H1 (cell line): ENCODE data around the gene C3orf38. TPM values are rescaled to one million over a fixed set of nuclear protein-coding genes. Genes with fewer than 3 reads are reported as not detected.

Experiments used
- CTCF ChIA-PET: fragments of 300-600 bp; sonication (Branson Sonifier 250); formaldehyde crosslinking; loops from one replicate; lab custom pipeline; 2021; ENCODE audit not compliant: partially characterized antibody; lab: Charles Lee
- POLR2A ChIA-PET: fragments of 300-600 bp; sonication (Branson Sonifier 250); formaldehyde crosslinking; loops from one replicate; lab custom pipeline; 2021; ENCODE audit warnings: inconsistent platforms; ENCODE audit not compliant: partially characterized antibody; lab: Charles Lee
- DNase-seq, 2 experiments: peaks; one replicate each; pipeline versions ENCODE4 v3.0.0 to v3.0.0-alpha.2; 2010 to 2022; ENCODE audit warnings: low spot score in 2 of 2, low read depth in 1 of 2, mixed read lengths in 1 of 2
- FAIRE-seq: peaks from 2 replicates; lab custom pipeline; 2011; peaks lifted over from hg19 to GRCh38; lab: Jason Lieb, UNC
- H2AFZ ChIP-seq: 2 replicates; pipeline ENCODE4 v1.8.1; 2012; ENCODE audit warnings: low read length, inconsistent platforms
- H2AK5ac ChIP-seq: 2 replicates; pipeline ENCODE4 v1.6.1; 2013; ENCODE audit warnings: low read depth, low read length
- H2BK120ac ChIP-seq: replicated peaks from 2 replicates; pipeline ENCODE3; 2013; ENCODE audit warnings: low read depth, low read length, inconsistent platforms
- H2BK12ac ChIP-seq: 2 replicates; pipeline ENCODE4 v1.6.1; 2013; ENCODE audit warnings: low read depth, low read length
- H2BK15ac ChIP-seq: 2 replicates; pipeline ENCODE4 v1.6.1; 2013; ENCODE audit warnings: low read length
- H2BK20ac ChIP-seq: 2 replicates; pipeline ENCODE4 v1.6.1; 2013; ENCODE audit warnings: low read length
- H2BK5ac ChIP-seq: 2 replicates; pipeline ENCODE4 v1.6.1; 2013; ENCODE audit warnings: low read depth, low read length
- H3K14ac ChIP-seq: 2 replicates; pipeline ENCODE4 v1.6.1; 2013; ENCODE audit warnings: inconsistent platforms; ENCODE audit not compliant: insufficient read length
- H3K18ac ChIP-seq: 2 replicates; pipeline ENCODE4 v1.6.1; 2013; ENCODE audit warnings: low read length; ENCODE audit errors: extremely low read depth
- H3K23ac ChIP-seq: 2 replicates; pipeline ENCODE4 v1.6.1; 2013; ENCODE audit warnings: inconsistent platforms; ENCODE audit not compliant: insufficient read length
- H3K23me2 ChIP-seq: 2 replicates; pipeline ENCODE4 v1.6.1; 2013; ENCODE audit warnings: low read depth, low read length
- H3K27ac ChIP-seq: 2 replicates; pipeline ENCODE4 v1.6.1; 2011; ENCODE audit warnings: low read depth, low read length, inconsistent platforms
- H3K27me3 ChIP-seq, 4 experiments: replicated peaks in 1 of 4; 1 replicate in 1 of 4; 2 replicates in 3 of 4; pipeline versions ENCODE4 v1.6.1 to v1.8.1; 2011 to 2013; ENCODE audit warnings: low read length in 3 of 4, mild to moderate bottlenecking in 3 of 4, inconsistent platforms in 2 of 4, mixed read lengths in 2 of 4, moderate library complexity in 1 of 4; ENCODE audit not compliant: control insufficient read depth in 3 of 4, insufficient read depth in 3 of 4; ENCODE audit errors: extremely low read depth in 1 of 4
- H3K36me3 ChIP-seq, 4 experiments: 2 replicates each; pipeline versions ENCODE4 v1.6.1 to v1.8.1; 2011 to 2013; ENCODE audit warnings: mild to moderate bottlenecking in 4 of 4, low read length in 3 of 4, moderate library complexity in 2 of 4, control low read depth in 1 of 4, inconsistent platforms in 1 of 4; ENCODE audit not compliant: insufficient read depth in 4 of 4, control insufficient read depth in 2 of 4
- H3K4ac ChIP-seq: replicated peaks from 2 replicates; pipeline ENCODE3; 2013; ENCODE audit warnings: low read length, low read depth, mixed read lengths, inconsistent platforms; ENCODE audit not compliant: insufficient read length
- H3K4me1 ChIP-seq, 4 experiments: replicated peaks in 1 of 4; 1 replicate in 1 of 4; 2 replicates in 3 of 4; pipeline versions ENCODE4 v1.6.1 to v1.8.1; 2011 to 2013; ENCODE audit warnings: low read length in 3 of 4, inconsistent platforms in 2 of 4, mixed read lengths in 1 of 4; ENCODE audit not compliant: insufficient read depth in 4 of 4, control insufficient read depth in 3 of 4
- H3K4me2 ChIP-seq, 2 experiments: 2 replicates each; pipeline versions ENCODE4 v1.6.1 to v1.8.1; 2011 to 2013; ENCODE audit warnings: low read depth in 2 of 2, low read length in 2 of 2, control low read depth in 1 of 2, inconsistent platforms in 1 of 2, mild to moderate bottlenecking in 1 of 2; ENCODE audit not compliant: insufficient read depth in 1 of 2
- H3K4me3 ChIP-seq, 4 experiments: fragments of 200-600, 300-600 bp in 1 of 4; sonication (generic), shearing (Covaris generic), sonication (Bioruptor Twin) in 1 of 4; 2 replicates each; pipeline versions ENCODE4 v1.5.1 to v1.8.1; 2011 to 2016; ENCODE audit warnings: low read length in 4 of 4, low read depth in 3 of 4, control low read depth in 2 of 4, inconsistent platforms in 2 of 4, mild to moderate bottlenecking in 2 of 4, mixed read lengths in 1 of 4, moderate library complexity in 1 of 4; ENCODE audit not compliant: insufficient read depth in 2 of 4; ENCODE audit errors: extremely low read depth in 1 of 4
- H3K56ac ChIP-seq: replicated peaks from 2 replicates; pipeline ENCODE3; 2013; ENCODE audit warnings: low read depth, mild to moderate bottlenecking, mixed read lengths, low read length, inconsistent platforms; ENCODE audit not compliant: insufficient read length
- H3K79me1 ChIP-seq: 2 replicates; pipeline ENCODE4 v1.6.1; 2013; ENCODE audit warnings: low read depth, low read length, control low read depth
- H3K79me2 ChIP-seq, 2 experiments: 2 replicates each; pipeline versions ENCODE4 v1.6.1 to v1.8.1; 2012 to 2013; ENCODE audit warnings: low read length in 2 of 2, mild to moderate bottlenecking in 2 of 2, inconsistent platforms in 1 of 2; ENCODE audit not compliant: insufficient read depth in 2 of 2, control insufficient read depth in 1 of 2
- H3K9ac ChIP-seq, 4 experiments: replicated peaks in 1 of 4; 1 replicate in 1 of 4; 2 replicates in 3 of 4; pipeline versions ENCODE4 v1.6.1 to v1.8.1; 2011 to 2013; ENCODE audit warnings: low read depth in 3 of 4, low read length in 3 of 4, control low read depth in 2 of 4, mild to moderate bottlenecking in 2 of 4, moderate library complexity in 2 of 4, inconsistent platforms in 1 of 4; ENCODE audit errors: extremely low read depth in 1 of 4
- H3K9me3 ChIP-seq, 2 experiments: 2 replicates each; pipeline versions ENCODE4 v1.6.1 to v1.8.1; 2012 to 2013; ENCODE audit warnings: mild to moderate bottlenecking in 2 of 2, moderate library complexity in 2 of 2, control low read depth in 1 of 2, inconsistent platforms in 1 of 2, low read depth in 1 of 2, low read length in 1 of 2, mixed read lengths in 1 of 2; ENCODE audit not compliant: insufficient read depth in 2 of 2
- H4K20me1 ChIP-seq, 2 experiments: replicated peaks in 1 of 2; 2 replicates each; pipeline versions ENCODE3 to v1.8.1; 2011 to 2013; ENCODE audit warnings: inconsistent platforms in 2 of 2, low read length in 2 of 2, mild to moderate bottlenecking in 1 of 2; ENCODE audit not compliant: insufficient read depth in 2 of 2, control insufficient read depth in 1 of 2
- H4K5ac ChIP-seq: 2 replicates; pipeline ENCODE4 v1.6.1; 2013; ENCODE audit warnings: low read length, low read depth, mixed read lengths, inconsistent platforms; ENCODE audit not compliant: insufficient read length
- H4K8ac ChIP-seq: 2 replicates; pipeline ENCODE4 v1.8.0; 2013; ENCODE audit warnings: mild to moderate bottlenecking, moderate library complexity, low read length, inconsistent platforms; ENCODE audit not compliant: insufficient read depth; ENCODE audit errors: extremely low read depth
- H4K91ac ChIP-seq: replicated peaks from 2 replicates; pipeline ENCODE3; 2013; ENCODE audit warnings: low read length, mixed read lengths, inconsistent platforms; ENCODE audit not compliant: insufficient read length
- SRF ChIP-seq: IDR thresholded peaks from 2 replicates; pipeline ENCODE4 v1.6.1; 2011; ENCODE audit warnings: mild to moderate bottlenecking, low read depth, low read length, moderate library complexity
- USF2 ChIP-seq: IDR thresholded peaks from 2 replicates; pipeline ENCODE4 v1.6.1; 2011; ENCODE audit warnings: low read length, improper control_type of control experiment
- WGBS, 2 experiments: shearing (Covaris generic) in 1 of 2; methylation state at CpG; one replicate each; pipeline versions ENCODE4 v1.1.6 to v1.1.7; 2013 to 2015; ENCODE audit warnings: low lambda C conversion rate in 2 of 2, mixed read lengths in 2 of 2, inconsistent platforms in 1 of 2, low coverage in 1 of 2, missing lambda C conversion rate in 1 of 2; ENCODE audit not compliant: insufficient replicate concordance in 2 of 2, insufficient coverage in 1 of 2, insufficient read length in 1 of 2; ENCODE audit errors: extremely low coverage in 1 of 2, missing lambda C conversion rate in 1 of 2; 5-methylcytosine and 5-hydroxymethylcytosine counted together
- polyA plus RNA-seq, 7 experiments: library from polyadenylated mRNA; depleted of rRNA in 3 of 7; stranded (reverse) in 5 of 7; unstranded in 2 of 7; fragments of >200 nt in 5 of 7; fragments of 200-250 nt in 2 of 7; gene quantifications; 1 replicate in 5 of 7; 2 replicates in 1 of 7; 4 replicates in 1 of 7; pipeline versions ENCODE4 v1.2.1 to v1.2.3, GENCODE V29; 2011 to 2013; ENCODE audit warnings: missing spikeins in 2 of 7, mixed read lengths in 2 of 7
- total RNA-seq: library from RNA; stranded (reverse); fragmentation: NEBNext Ultra II Directional; extraction: Animal tissue kit (Norgen Biotek cat#: 25700); gene quantifications from 2 replicates; pipeline ENCODE4 v1.2.1, GENCODE V29; 2021

Gene C3orf38
- total and polyA plus RNA-seq, 2 of the 8 experiments (the other 6 are each of a cell fraction or from before 2014, with no cell fraction given), result 8.6 to 32.1 TPM

DNA sequence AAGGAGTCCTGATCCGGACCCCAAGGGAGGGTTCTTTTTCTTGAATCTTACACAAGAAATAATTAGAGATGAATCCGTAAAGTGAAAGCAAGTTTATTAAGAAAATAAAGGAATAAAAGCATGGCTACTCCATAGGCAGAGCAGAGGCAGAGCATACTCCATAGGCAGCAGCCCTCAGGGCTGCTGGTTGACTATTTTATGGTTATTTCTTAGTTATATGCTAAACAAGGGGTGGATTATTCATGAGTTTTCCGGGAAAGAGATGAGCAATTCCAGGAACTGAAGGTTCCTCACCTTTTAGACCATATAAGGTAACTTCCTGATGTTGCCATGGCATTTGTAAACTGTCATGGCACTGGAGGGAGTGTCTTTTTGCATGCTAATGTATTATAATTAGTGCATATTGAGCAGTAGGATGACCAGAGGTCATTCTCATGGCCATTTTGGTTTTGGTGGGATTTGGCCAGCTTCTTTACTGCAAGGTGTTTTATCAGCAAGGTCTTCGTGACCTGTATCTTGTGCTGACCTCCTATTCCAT is 42.2 kb downstream of the C3orf38 start:
- no peak for FAIRE-seq
- Histone ChIP-seq H3K56ac (no peak overlapping the region), H3K79me1 (no peaks in the 10 kb centered on the region), H3K4me1 (no peaks in the 10 kb centered on the region), H3K4me2 (peak overlapping the region in 1 of 2 experiments; percentile 8; a peak in 2 of 4 replicates), H3K23me2 (no peaks in the 10 kb centered on the region), H4K20me1 (no peaks in the 10 kb centered on the region), H3K27ac (peak overlapping the region; percentile 75; the same call in 1 of the 2 replicates), H2BK20ac (no peak overlapping the region), H3K4ac (no peak overlapping the region), H3K27me3 (no peaks in the 10 kb centered on the region), H3K9ac (no peak overlapping the region), H3K23ac (no peak overlapping the region), H4K8ac (no peak overlapping the region), H2BK120ac (no peak overlapping the region), H2BK5ac (no peak overlapping the region), H3K4me3 (no peak overlapping the region), H2BK15ac (no peak overlapping the region), H2AK5ac (no peak overlapping the region), H3K36me3 (no peaks in the 10 kb centered on the region), H3K79me2 (no peaks in the 10 kb centered on the region), H3K14ac (no peak overlapping the region), H3K18ac (no peak overlapping the region), H4K5ac (no peak overlapping the region), H2BK12ac (no peak overlapping the region), H2AFZ (no peak overlapping the region), H4K91ac (no peak overlapping the region), H3K9me3 (peaks cover 0 to 2% of the 10 kb centered on the region in 2 experiments; a peak in 1 of 4 replicates)
- ChIA-PET CTCF (no interaction called here), POLR2A (no interaction called here)
- TF ChIP-seq USF2, result no peak
- TF ChIP-seq SRF, result peak; percentile 86
- 66% methylated on average over 4 of the region's 4 CpGs; no CpG with 5 or more reads in 1 of the 2 experiments for WGBS, 2 experiments
- DNase-seq, result no peak
